Thymus (tissue), 11 donors: ENCODE data around the gene TNRC18. TPM values are rescaled to one million over a fixed set of nuclear protein-coding genes. Genes with fewer than 3 reads are reported as not detected.

ENCODE experiments used
- DNase-seq, 9 donors: peaks; one replicate each; pipeline ENCODE4 v3.0.0-alpha.2; 2013; ENCODE audit warnings: low spot score in 9 of 9, low read depth in 6 of 9, missing footprints in 1 of 9
- H3K27ac ChIP-seq, 2 donors: one replicate each; pipeline ENCODE4 v1.5.1; 2013; ENCODE audit warnings: control low read depth in 1 of 2, low read depth in 1 of 2, low read length in 1 of 2, mild to moderate bottlenecking in 1 of 2, moderate library complexity in 1 of 2
- H3K27me3 ChIP-seq, 2 donors: one replicate each; pipeline ENCODE4 v1.5.1; 2013; ENCODE audit warnings: low read length in 1 of 2; ENCODE audit not compliant: control insufficient read depth in 2 of 2, insufficient read depth in 1 of 2
- H3K36me3 ChIP-seq, 2 donors: one replicate each; pipeline ENCODE4 v1.5.1; 2013; ENCODE audit warnings: low read length in 1 of 2, mild to moderate bottlenecking in 1 of 2, moderate library complexity in 1 of 2; ENCODE audit not compliant: control insufficient read depth in 2 of 2, insufficient read depth in 2 of 2
- H3K4me1 ChIP-seq, 2 donors: one replicate each; pipeline ENCODE4 v1.5.1; 2013; ENCODE audit warnings: low read length in 2 of 2; ENCODE audit not compliant: control insufficient read depth in 2 of 2, insufficient read depth in 2 of 2
- H3K4me3 ChIP-seq, 2 donors: one replicate each; pipeline ENCODE4 v1.5.1; 2013; ENCODE audit warnings: low read length in 2 of 2, control low read depth in 1 of 2, mild to moderate bottlenecking in 1 of 2
- H3K9me3 ChIP-seq, 2 donors: one replicate each; pipeline ENCODE4 v1.5.1; 2013; ENCODE audit warnings: low read length in 1 of 2, mild to moderate bottlenecking in 1 of 2; ENCODE audit not compliant: control insufficient read depth in 2 of 2, insufficient read depth in 1 of 2
- WGBS: extraction: QIAGEN DNeasy Blood & Tissue Kit; methylation state at CpG from one replicate; pipeline ENCODE4 v1.1.7; 2013; 5-methylcytosine and 5-hydroxymethylcytosine counted together
- polyA plus RNA-seq: library from polyadenylated mRNA; stranded (reverse); fragments of 200-250 nt; gene quantifications from one replicate; pipeline ENCODE4 v1.2.3, GENCODE V29; 2013
- total RNA-seq: library from RNA; stranded (reverse); fragments of 120-200 nt; gene quantifications from one replicate; pipeline ENCODE4 v1.2.4, GENCODE V29; 2013
- donor health status: healthy.

TNRC18 gene
- total and polyA plus RNA-seq, 2 donors, result 8.5 to 26.2 TPM

DNA sequence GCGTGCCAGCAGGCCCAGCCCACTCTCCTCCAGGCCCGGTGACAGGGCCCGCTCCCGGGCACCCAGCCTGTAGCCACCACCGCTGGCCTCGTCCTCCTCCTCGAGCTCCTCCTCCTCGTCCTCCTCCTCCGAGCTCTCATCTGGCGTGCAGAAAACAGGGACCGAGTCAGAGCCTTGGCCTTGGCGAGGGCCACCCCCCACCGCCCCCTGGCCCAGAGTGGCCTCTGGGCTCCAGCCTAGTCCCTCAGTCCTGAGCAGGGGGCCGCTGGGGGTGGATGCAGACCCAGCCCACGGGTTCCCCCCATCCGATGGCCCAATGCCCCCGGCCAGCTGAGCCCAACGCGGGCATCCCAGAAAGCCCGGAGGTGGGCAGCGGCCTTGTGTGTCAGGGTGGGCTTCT is 78.0 kb downstream of the TNRC18 start:
- no peak for DNase-seq
- H3K27me3 ChIP-seq, result no peaks in the 10 kb centered on the region
- H3K9me3 ChIP-seq, result peaks cover 17 to 40% of the 10 kb centered on the region in 2 donors
- no peaks in the 10 kb centered on the region for H3K4me1 ChIP-seq
- H3K36me3 ChIP-seq, result peaks cover 55 to 69% of the 10 kb centered on the region in 2 donors
- H3K4me3 ChIP-seq, result no peak overlapping the region
- 95% methylated on average over 21 of the region's 21 CpGs for WGBS
- H3K27ac ChIP-seq, result no peak overlapping the region

DNA sequence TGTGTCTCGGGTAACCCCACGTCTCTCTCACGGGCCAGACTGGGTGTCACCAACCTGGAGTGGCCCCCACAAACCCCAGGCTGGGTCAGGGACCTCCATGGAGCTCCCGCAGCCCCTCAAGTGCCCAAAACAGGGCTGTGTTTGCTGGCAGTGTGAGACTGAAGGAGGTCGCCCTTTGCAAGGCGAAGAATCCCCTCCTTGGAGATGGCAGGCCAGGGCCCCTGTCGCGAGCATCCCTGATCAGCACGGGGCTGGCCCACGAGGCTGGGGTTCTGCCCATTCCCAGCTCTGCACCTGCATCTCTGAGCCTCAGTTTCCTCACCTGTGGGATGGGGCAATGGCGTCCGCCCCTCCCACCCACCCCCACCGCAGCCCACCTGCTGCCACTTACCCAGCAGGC is 78.5 kb downstream of the TNRC18 start:
- no peaks in the 10 kb centered on the region for H3K4me1 ChIP-seq
- H3K36me3 ChIP-seq, result peaks cover 54 to 65% of the 10 kb centered on the region in 2 donors
- DNase-seq, result no peak
- WGBS, result 99% methylated on average over 13 of the region's 13 CpGs
- H3K4me3 ChIP-seq, result no peak overlapping the region
- no peak overlapping the region for H3K27ac ChIP-seq
- peaks cover 17 to 40% of the 10 kb centered on the region in 2 donors for H3K9me3 ChIP-seq
- H3K27me3 ChIP-seq, result no peaks in the 10 kb centered on the region

DNA sequence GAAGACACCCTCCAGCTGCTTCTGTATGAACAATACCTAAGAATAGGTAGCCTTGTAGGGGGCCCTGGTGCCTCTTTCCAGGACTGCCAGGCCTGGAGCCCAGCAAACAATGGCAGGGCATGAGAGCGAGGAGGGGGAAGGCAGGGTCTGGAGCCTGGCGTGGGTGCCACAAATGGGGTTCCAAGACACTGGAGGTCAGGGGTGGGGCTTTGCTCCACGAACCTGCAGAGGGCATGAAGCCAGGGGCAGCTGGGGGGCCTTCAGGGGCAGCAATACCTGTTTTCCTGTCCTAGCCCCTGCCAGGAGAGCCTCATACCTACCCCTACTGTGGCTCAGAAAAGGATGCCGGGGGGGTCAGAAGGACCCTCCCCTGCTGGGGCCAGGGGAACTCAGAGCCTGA is 79.3 kb downstream of the TNRC18 start:
- WGBS, result 97% methylated on average over 4 of the region's 4 CpGs
- no peaks in the 10 kb centered on the region for H3K27me3 ChIP-seq
- DNase-seq, result no peak
- no peaks in the 10 kb centered on the region for H3K4me1 ChIP-seq
- no peak overlapping the region for H3K27ac ChIP-seq
- H3K9me3 ChIP-seq, result peaks cover 17 to 40% of the 10 kb centered on the region in 2 donors
- H3K4me3 ChIP-seq, result no peak overlapping the region
- H3K36me3 ChIP-seq, result peaks cover 58 to 62% of the 10 kb centered on the region in 2 donors

DNA sequence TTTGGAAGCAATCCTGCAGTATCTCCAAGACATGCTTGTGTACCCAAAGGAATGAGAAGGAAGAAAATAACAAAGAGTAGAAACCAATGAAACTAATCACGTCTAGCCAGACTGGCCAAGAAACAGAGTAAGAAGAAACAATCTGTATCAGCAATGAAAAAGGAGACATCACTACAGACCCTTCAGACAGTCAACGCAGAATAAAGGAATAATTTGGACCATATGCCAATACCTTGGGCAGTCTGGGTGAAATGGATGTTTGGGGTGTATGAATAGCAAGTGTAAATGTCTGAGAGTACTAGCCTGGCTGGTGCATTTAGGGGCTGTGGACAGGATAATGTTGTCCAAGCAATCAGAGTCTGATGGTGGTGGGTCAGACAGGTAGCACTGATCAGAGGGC is 79.8 kb downstream of the TNRC18 start:
- 98% methylated on average over 2 of the region's 2 CpGs for WGBS
- Histone ChIP-seq H3K36me3 (peaks cover 58 to 62% of the 10 kb centered on the region in 2 donors), H3K4me1 (no peaks in the 10 kb centered on the region), H3K27me3 (no peaks in the 10 kb centered on the region), H3K9me3 (peaks cover 17 to 40% of the 10 kb centered on the region in 2 donors), H3K27ac (no peak overlapping the region), H3K4me3 (no peak overlapping the region)
- DNase-seq, result no peak

DNA sequence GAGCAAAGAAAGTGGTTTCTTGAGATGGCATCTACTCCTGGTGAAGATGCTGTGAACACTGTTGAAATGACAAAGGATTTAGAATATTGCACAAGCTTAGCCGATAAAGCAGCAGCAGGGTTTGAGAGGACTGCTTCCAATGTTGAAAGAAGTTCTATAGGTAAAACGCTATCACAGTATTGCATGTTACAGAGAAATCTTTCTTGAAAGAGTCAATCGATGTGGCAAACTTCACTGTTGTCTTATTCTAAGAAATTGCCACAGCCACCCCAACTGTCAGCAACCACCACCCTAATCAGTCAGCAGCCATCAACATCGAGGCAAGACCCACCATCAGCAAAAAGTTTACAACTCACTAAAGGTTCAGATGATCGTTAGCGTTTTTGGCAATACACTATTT is 81.0 kb downstream of the TNRC18 start:
- H3K4me1 ChIP-seq, result no peaks in the 10 kb centered on the region
- 98% methylated on average over 6 of the region's 6 CpGs for WGBS
- peaks cover 17 to 45% of the 10 kb centered on the region in 2 donors for H3K9me3 ChIP-seq
- peaks cover 57 to 61% of the 10 kb centered on the region in 2 donors for H3K36me3 ChIP-seq
- no peaks in the 10 kb centered on the region for H3K27me3 ChIP-seq
- no peak for DNase-seq
- H3K4me3 ChIP-seq, result no peak overlapping the region
- no peak overlapping the region for H3K27ac ChIP-seq

DNA sequence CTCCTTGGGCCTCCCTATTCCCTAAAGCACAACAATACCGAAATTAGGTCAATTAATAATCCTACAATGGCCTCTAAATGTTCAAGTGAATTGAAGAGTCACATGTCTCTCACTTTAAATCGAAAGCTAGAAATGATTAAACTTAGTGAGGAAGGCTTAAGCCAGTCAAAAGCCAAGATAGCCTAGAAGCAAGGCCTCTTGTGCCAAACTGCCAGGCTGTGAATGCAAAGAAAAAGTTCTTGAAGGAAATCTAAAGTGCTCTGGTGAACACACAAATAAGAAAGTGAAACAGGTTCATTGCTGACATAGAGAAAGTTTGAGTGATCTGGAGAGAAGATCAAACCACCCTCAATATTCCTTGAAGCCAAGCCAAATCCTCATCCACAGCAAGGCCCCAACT is 83.7 kb downstream of the TNRC18 start:
- no peak for DNase-seq
- Histone ChIP-seq H3K27me3 (no peaks in the 10 kb centered on the region), H3K4me1 (no peaks in the 10 kb centered on the region), H3K27ac (no peak overlapping the region), H3K9me3 (peaks cover 14 to 58% of the 10 kb centered on the region in 2 donors), H3K36me3 (peaks cover 53 to 65% of the 10 kb centered on the region in 2 donors), H3K4me3 (no peak overlapping the region)
- WGBS, result 96% methylated on average over 2 of the region's 2 CpGs

DNA sequence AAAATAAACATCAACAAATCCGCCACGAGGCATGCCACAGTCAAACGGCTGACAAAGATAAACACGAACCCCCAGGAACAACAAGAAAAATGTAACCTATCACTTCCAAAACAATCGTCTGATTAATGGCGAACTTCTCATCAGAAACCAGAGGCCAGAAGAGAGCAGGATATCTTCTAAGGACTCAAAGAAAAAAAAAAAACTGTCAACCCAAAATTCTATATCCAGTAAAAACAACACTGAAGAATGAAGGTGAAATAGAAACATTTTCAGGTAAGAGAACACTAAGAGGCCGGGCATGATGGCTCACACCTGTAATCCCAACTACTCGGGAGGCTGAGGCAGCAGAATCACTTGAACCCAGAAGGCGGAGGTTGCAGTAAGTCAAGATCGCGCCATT is 86.6 kb downstream of the TNRC18 start:
- Histone ChIP-seq H3K36me3 (peaks cover 29 to 49% of the 10 kb centered on the region in 2 donors), H3K27me3 (peaks cover 0 to 16% of the 10 kb centered on the region in 2 donors), H3K9me3 (peaks cover 0 to 37% of the 10 kb centered on the region in 2 donors), H3K4me1 (peaks cover 4% of the 10 kb centered on the region in 2 donors), H3K4me3 (no peak overlapping the region), H3K27ac (no peak overlapping the region)
- no peak for DNase-seq
- WGBS, result 97% methylated on average over 11 of the region's 11 CpGs

DNA sequence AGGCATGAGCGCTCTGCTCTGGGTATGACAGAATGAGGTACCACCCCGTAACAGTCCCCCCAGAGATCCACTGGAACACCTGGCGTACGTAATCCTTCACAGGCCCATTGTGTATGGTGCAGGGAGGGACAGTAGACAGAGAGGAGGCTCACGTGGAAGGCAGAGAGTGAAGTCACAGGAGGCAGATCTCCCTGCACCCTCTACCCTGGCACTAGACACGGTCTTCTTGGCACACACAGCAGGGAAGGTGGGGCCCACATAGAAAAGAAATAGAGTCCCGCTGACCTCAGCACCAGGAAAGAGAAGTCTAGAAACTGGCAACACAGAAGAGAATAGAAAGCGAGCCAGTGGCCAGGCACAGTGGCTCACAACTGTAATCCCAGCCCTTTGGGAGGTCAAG is 89.0 kb downstream of the TNRC18 start:
- Histone ChIP-seq H3K27me3 (peaks cover 3 to 20% of the 10 kb centered on the region in 2 donors), H3K27ac (no peak overlapping the region), H3K36me3 (peaks cover 32 to 45% of the 10 kb centered on the region in 2 donors), H3K4me1 (peaks cover 14 to 23% of the 10 kb centered on the region in 2 donors), H3K9me3 (peaks cover 1 to 29% of the 10 kb centered on the region in 2 donors), H3K4me3 (no peak overlapping the region)
- 96% methylated on average over 8 of the region's 8 CpGs for WGBS
- no peak for DNase-seq

DNA sequence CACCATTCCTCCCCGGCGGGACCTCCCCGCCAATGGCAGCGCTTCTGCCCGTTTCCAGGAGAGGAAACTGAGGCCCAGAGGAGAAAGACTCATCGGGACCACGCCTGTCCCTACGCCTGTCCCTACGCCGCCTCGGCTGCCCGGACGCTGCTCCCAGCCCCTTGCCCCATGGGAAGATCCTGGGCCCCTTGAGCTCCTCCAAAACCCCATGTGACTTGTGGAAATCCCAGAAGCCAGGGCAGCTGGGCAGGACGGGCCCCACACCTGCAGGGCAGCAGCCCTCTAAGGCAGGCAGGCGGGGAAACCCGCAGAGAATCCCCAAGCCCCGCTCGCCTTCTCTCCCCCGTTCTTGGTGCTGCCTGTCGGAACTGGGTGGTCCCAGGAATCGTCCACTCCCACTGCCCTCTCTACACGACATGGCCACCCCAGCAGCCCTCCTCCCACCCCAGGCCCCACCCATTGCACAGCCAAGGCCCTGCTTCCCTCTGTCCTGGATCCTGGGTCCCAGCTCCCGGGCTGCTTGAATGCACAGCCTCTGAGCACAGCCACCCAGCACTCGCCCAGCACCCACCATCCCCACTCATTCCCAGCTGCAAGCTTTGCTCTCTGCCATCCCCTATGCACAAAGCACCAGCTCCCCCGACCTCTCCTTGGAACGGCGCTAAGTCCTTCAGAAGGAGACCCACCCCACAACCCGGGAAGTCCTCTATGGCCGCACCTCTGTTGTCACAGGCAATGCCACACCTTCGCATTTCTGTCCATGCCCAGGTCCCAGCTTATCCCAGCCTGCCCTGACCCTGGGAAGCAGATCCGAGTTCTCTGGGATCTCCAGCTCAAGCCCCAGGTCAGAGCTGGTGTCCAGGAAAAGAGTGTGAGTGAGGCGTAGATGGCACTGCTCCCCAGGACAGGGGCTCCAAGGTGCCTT is 90.3 kb downstream of the TNRC18 start:
- DNase-seq, result no peak
- 97% methylated on average over 32 of the region's 32 CpGs for WGBS
- peaks cover 28 to 48% of the 10 kb centered on the region in 2 donors for H3K36me3 ChIP-seq
- no peak overlapping the region for H3K27ac ChIP-seq
- H3K27me3 ChIP-seq, result peaks cover 3 to 22% of the 10 kb centered on the region in 2 donors
- peaks cover 14 to 23% of the 10 kb centered on the region in 2 donors for H3K4me1 ChIP-seq
- peaks cover 1 to 28% of the 10 kb centered on the region in 2 donors for H3K9me3 ChIP-seq
- H3K4me3 ChIP-seq, result no peak overlapping the region
